Mucosa of descending colon (tissue), 3 donors: ENCODE data around the gene STRN4. TPM values are rescaled to one million over a fixed set of nuclear protein-coding genes. Genes with fewer than 3 reads are reported as not detected.

ENCODE experiments used
- ATAC-seq: fragments of 200-7000 bp; cut with Tn5 transposase; one replicate; pipeline ENCODE4 v1.9.1; 2020; ENCODE audit warnings: mild to moderate bottlenecking, moderate library complexity
- DNase-seq, 3 donors: peaks; one replicate each; pipeline ENCODE4 v3.0.0-alpha.2; 2020
- H3K36me3 ChIP-seq: fragments of 200-600 bp; one replicate; pipeline ENCODE4 v1.8.0; 2021; ENCODE audit warnings: low read depth, mild to moderate bottlenecking
- H3K4me1 ChIP-seq: fragments of 200-600 bp; one replicate; pipeline ENCODE4 v1.8.0; 2021; ENCODE audit warnings: low read depth, mild to moderate bottlenecking
- H3K4me3 ChIP-seq: fragments of 200-600 bp; one replicate; pipeline ENCODE4 v1.8.0; 2021; ENCODE audit warnings: mild to moderate bottlenecking
- H3K9me3 ChIP-seq: fragments of 200-600 bp; one replicate; pipeline ENCODE4 v1.8.0; 2021; ENCODE audit warnings: mild to moderate bottlenecking
- CTCF ChIP-seq: fragments of 200-600 bp; IDR thresholded peaks from one replicate; pipeline ENCODE4 v1.8.0; 2022; ENCODE audit warnings: antibody characterized with exemption, mild to moderate bottlenecking
- intact Hi-C, 2 donors: fragments of 100-400 bp; cut with DNase I in 1 of 2; cut with micrococcal nuclease in 1 of 2; formaldehyde crosslinking; loops; one replicate each; pipeline versions ENCODE4 v1.11.0 to v1.11.1; 2022; cut with DNase I, micrococcal nuclease
- total RNA-seq, 3 donors: library from RNA; stranded (reverse); fragmentation: NEBNext Ultra II Directional in 2 of 3; extraction: Animal tissue kit (Norgen Biotek cat#: 25700) in 2 of 3; gene quantifications; one replicate each; pipeline versions ENCODE4 v1.2.1 to v1.2.4, GENCODE V29; 2021 to 2023
- donor health status: DM: no; HTN: no; CAD: no; lungs with moderate emphysema.
- donor health status: DM: no; HTN: no; CAD: no.
- donor health status: DM: no; HTN: yes; CAD: no.

The STRN4 gene
- total RNA-seq, 3 donors from 2014 or later = 68.3 to 79.2 (median 73.7) TPM

GRCh38 chr19:46788262-46788967 is 42.2 kb upstream of the STRN4 start, which contains the start of gene SLC1A5:
Gene SLC1A5, minus strand, starts transcription at chr19:46788594. Its CDS starts 629 bp downstream, at chr19:46787965.
- peak; percentile 81 for ATAC-seq
- no peaks in the 10 kb centered on the region for H3K9me3 ChIP-seq
- no peak for TF ChIP-seq CTCF
- H3K4me1 ChIP-seq = peaks cover 27% of the 10 kb centered on the region
- no peaks in the 10 kb centered on the region for H3K36me3 ChIP-seq
- intact Hi-C loops = no loop called here
- peak within 1 kb of the TSS; percentile 69 for H3K4me3 ChIP-seq
- peak; percentile 98 to 99 (median 98) for DNase-seq

DNA sequence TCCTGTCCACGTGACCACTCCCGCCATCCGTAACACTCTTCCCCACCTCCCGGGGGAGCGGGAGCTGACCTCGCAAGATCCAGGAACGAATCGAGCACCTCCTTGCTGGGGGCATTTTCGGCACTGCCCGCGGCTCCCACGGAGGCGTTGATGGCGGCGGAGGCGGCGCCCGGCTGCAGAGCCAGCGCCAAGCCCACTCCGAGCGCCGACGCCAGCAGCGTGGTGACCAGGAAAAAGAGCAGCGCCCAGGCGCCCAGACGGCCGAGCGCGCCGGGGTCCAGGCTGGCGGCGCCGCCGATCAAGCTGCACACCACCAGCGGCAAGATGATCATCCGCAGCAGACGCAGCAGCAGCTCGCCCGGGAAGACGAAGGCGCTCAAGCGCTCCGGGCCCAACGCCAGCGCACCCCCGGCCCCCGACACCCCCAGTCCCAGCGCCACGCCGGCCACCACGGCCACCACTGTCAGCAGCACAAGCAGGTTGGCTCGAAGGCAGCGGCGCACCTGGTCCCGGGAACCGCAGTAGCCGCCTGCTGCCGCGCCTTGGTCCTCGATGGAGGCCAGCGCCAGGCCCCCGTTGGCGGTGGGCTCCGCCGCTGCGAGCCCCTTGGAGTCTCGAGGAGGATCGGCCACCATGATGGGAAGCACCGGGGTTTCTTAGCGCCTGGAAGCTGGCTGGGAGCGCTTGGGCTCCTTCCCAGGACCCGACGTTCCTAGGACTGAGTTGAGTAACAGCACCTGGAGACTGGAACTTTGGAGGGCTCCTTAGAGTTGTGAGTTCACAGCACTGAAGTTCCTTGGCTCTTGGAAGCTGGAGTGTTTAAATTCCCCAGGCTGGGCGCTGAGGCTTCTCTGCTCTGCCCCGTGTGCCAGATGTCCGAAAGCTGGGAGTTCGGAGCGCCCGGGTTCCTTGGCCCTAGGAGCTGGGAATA is 41.3 kb upstream of the STRN4 start:
- ATAC-seq = peak; percentile 31
- intact Hi-C loops = no loop called here
- peak; percentile 66 to 82 (median 77) for DNase-seq
- Histone ChIP-seq H3K36me3 (no peaks in the 10 kb centered on the region), H3K4me1 (peaks cover 30% of the 10 kb centered on the region), H3K4me3 (peak overlapping the region; percentile 69), H3K9me3 (no peaks in the 10 kb centered on the region)
- TF ChIP-seq CTCF = no peak

- no peak for TF ChIP-seq CTCF
- ATAC-seq (no peak), DNase-seq (no peak)
- intact Hi-C loops = no loop called here
- Histone ChIP-seq H3K9me3 (no peaks in the 10 kb centered on the region), H3K4me1 (peaks cover 30% of the 10 kb centered on the region), H3K36me3 (no peaks in the 10 kb centered on the region), H3K4me3 (peak overlapping the region; percentile 69)
Measured at GRCh38 chr19:46787040-46787330, 40.7 kb upstream of the STRN4 start.

- H3K4me3 ChIP-seq = peak overlapping the region; percentile 69
- H3K9me3 ChIP-seq = no peaks in the 10 kb centered on the region
- DNase-seq = peak; percentile 78 to 84 (median 78)
- intact Hi-C loops = no loop called here
- no peaks in the 10 kb centered on the region for H3K36me3 ChIP-seq
- no peak for TF ChIP-seq CTCF
- peak; percentile 63 for ATAC-seq
- peaks cover 30% of the 10 kb centered on the region for H3K4me1 ChIP-seq
Measured at GRCh38 chr19:46786236-46787039, 40.2 kb upstream of the STRN4 start.

GRCh38 chr19:46785980-46786235 is 39.7 kb upstream of the STRN4 start:
- no peak for ATAC-seq
- intact Hi-C loops = no loop called here

More at GRCh38 chr19:46785980-46786235, 39.7 kb upstream of the STRN4 start:
- no peak overlapping the region for H3K4me3 ChIP-seq
- H3K9me3 ChIP-seq = no peaks in the 10 kb centered on the region
- no peaks in the 10 kb centered on the region for H3K36me3 ChIP-seq
- TF ChIP-seq CTCF = no peak
- DNase-seq = no peak
- H3K4me1 ChIP-seq = peaks cover 30% of the 10 kb centered on the region
